Ascending aorta (tissue), 2 donors: ENCODE data around the gene RPS14. TPM values are rescaled to one million over a fixed set of nuclear protein-coding genes. Genes with fewer than 3 reads are reported as not detected.

ENCODE experiments used
- DNase-seq, 2 donors: peaks; one replicate each; pipeline ENCODE4 v3.0.0-alpha.2; 2019; ENCODE audit warnings: low spot score in 2 of 2
- H3K27ac ChIP-seq, 2 donors: fragments of 200-600 bp; sonication (generic); one replicate each; pipeline ENCODE4 v1.5.1; 2016 to 2017; ENCODE audit warnings: mild to moderate bottlenecking in 1 of 2
- H3K27me3 ChIP-seq: fragments of 200-600 bp; sonication (generic); one replicate; pipeline ENCODE4 v1.5.1; 2017
- H3K36me3 ChIP-seq, 2 donors: fragments of 200-600 bp; sonication (generic); one replicate each; pipeline ENCODE4 v1.5.1; 2016
- H3K4me1 ChIP-seq, 2 donors: fragments of 200-600 bp; sonication (generic); one replicate each; pipeline ENCODE4 v1.5.1; 2016 to 2017; ENCODE audit warnings: mild to moderate bottlenecking in 1 of 2
- H3K4me3 ChIP-seq, 2 donors: fragments of 200-600 bp; sonication (generic); one replicate each; pipeline ENCODE4 v1.5.1; 2016 to 2017; ENCODE audit warnings: mild to moderate bottlenecking in 1 of 2
- H3K9me3 ChIP-seq, 2 donors: fragments of 200-600 bp; sonication (generic); one replicate each; pipeline ENCODE4 v1.5.1; 2016
- intact Hi-C: fragments of 100-400 bp; cut with DNase I; formaldehyde crosslinking; loops from one replicate; pipeline ENCODE4 v1.15.1; 2023
- total RNA-seq: library from RNA; depleted of rRNA; stranded (reverse); fragments of >200 nt; gene quantifications from one replicate; pipeline ENCODE4 v1.1.0, GENCODE V29; 2016
- TF ChIP-seq, protein P1 (sequence below), 3 experiments: fragments of 200-600 bp in 2 of 3; fragments of 450-650 bp in 1 of 3; sonication (generic) in 2 of 3; IDR thresholded peaks; one replicate each; pipeline ENCODE4 v1.5.1; 2016 to 2019; ENCODE audit warnings: antibody characterized with exemption in 3 of 3, mild to moderate bottlenecking in 1 of 3, moderate library complexity in 1 of 3

The RPS14 gene
- total RNA-seq, 1 donor from 2014 or later = 1,928 TPM

DNA sequence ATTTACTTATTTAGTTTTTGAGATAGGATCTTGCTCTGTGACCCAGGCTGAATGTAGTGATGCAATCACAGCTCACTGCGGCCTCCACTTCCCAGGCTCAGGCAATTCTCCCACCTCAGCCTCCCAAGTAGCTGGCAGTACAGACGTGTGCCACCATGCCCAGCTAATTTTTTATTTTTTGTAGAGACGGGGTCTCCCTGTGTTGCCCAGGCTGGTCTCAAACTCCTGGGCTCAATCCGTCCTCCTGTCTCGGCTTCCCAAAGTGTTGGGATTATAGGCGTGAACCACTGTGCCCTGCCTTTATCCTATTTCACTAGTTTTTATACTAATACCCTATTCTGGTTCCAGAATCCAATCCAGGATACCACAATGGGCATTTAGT is 6.8 kb downstream of the RPS14 start:
- H3K36me3 ChIP-seq = peaks cover 46 to 48% of the 10 kb centered on the region in 2 donors

DNA sequence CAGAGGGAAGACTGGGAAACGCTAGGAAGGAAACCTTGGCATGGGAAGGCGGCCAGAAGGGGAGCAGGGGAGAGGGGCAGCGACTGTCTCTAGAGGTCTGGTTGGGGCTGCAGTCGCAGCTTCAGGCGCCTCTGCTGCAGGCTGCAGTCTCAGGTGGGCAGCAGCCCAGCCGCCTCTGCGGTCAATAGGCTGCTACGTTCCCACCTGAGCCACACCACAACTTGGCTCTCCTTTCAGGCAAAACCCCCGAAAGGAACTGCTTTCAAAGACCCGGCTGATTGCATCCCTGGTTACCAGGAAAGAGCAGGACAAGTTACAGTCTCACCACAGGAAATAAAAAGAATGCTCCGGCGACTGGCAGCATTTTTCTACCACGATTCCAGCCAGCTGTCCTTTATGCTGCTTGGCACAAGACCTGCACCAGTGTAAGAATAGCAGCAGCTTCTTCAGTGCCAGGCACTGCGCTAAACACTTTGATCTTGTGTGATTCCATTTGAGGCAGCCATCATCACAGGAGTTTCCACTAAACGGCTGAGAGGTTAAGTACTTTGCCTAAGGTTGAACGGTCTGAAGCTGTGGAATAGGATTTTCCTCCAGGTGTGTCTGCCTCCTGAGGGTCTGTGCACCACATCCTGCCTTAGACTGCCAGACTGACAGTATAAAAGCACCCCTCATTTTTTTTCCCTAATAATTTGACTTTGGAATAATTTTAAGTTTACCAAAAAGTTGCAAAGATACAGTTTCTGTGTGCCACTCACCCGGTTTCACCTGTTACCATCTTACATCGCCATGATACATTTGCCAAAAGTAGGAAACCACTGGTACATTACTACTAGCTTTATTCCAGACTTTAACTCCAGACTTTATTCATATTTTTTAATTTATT is 7.5 kb downstream of the RPS14 start:
- Histone ChIP-seq H3K9me3 (no peaks in the 10 kb centered on the region), H3K36me3 (peaks cover 40 to 41% of the 10 kb centered on the region in 2 donors), H3K27me3 (no peaks in the 10 kb centered on the region), H3K4me3 (no peak overlapping the region), H3K27ac (no peak overlapping the region), H3K4me1 (no peaks in the 10 kb centered on the region)
- intact Hi-C loops = no loop called here
- TF ChIP-seq, protein P1, sequence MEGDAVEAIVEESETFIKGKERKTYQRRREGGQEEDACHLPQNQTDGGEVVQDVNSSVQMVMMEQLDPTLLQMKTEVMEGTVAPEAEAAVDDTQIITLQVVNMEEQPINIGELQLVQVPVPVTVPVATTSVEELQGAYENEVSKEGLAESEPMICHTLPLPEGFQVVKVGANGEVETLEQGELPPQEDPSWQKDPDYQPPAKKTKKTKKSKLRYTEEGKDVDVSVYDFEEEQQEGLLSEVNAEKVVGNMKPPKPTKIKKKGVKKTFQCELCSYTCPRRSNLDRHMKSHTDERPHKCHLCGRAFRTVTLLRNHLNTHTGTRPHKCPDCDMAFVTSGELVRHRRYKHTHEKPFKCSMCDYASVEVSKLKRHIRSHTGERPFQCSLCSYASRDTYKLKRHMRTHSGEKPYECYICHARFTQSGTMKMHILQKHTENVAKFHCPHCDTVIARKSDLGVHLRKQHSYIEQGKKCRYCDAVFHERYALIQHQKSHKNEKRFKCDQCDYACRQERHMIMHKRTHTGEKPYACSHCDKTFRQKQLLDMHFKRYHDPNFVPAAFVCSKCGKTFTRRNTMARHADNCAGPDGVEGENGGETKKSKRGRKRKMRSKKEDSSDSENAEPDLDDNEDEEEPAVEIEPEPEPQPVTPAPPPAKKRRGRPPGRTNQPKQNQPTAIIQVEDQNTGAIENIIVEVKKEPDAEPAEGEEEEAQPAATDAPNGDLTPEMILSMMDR (IDR thresholded peaks at IDR 0.05) = no peak
- no peak for DNase-seq

More for the DNA sequence above, 6.8 kb downstream of the RPS14 start:
- intact Hi-C loops = no loop called here
- Histone ChIP-seq H3K9me3 (no peaks in the 10 kb centered on the region), H3K4me3 (no peak overlapping the region), H3K27me3 (no peaks in the 10 kb centered on the region), H3K4me1 (peaks cover under 1% of the 10 kb centered on the region in 2 donors), H3K27ac (no peak overlapping the region)
- TF ChIP-seq, protein P1 (IDR thresholded peaks at IDR 0.05) = no peak
- DNase-seq = no peak

DNA sequence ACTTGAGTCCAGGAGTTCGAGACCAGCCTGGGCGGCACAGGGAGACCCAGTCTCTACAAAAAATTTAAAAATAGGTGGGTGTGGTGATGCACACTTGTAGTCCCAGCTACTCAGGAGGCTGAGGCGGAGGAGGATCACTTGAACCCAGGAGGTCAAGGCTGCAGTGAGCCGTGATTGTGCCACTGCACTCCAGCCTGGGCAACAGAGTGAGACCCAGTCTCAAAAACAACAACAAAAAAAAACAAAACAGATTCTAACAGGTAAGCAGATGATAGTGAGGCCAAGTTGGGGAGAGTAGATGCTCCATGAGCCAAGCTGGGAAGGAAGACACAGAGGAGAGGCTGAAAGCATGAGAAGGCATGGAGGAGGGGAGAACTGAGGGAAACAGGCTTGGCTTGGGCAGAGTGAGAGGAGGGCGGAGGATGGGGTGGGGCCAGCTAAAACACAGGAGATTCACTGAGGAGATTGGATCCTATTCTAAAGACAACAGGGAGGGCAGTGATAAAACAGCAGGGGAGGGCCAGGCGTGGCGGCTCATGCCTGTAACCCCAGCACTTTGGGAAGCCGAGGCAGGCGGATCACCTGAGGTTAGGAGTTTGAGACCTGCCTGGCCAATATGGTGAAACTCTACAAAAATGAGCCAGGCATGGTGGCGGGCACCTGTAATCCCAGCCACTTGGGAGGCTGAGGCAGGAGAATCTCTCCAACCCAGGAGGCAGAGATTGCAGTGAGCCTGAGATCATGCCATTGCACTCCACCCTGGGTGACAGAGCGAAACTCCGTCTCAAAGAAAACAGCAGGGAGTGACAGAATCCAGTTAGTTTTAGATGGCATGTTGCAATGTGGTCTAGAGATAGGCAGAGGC is 8.4 kb downstream of the RPS14 start:
- H3K27me3 ChIP-seq = no peaks in the 10 kb centered on the region
- DNase-seq = no peak
- peaks cover 0 to 3% of the 10 kb centered on the region in 2 donors for H3K4me1 ChIP-seq
- TF ChIP-seq, protein P1 (IDR thresholded peaks at IDR 0.05) = no peak
- intact Hi-C loops = no loop called here
- H3K4me3 ChIP-seq = no peak overlapping the region
- H3K27ac ChIP-seq = no peak overlapping the region
- H3K9me3 ChIP-seq = no peaks in the 10 kb centered on the region
- H3K36me3 ChIP-seq = peaks cover 31 to 33% of the 10 kb centered on the region in 2 donors

DNA sequence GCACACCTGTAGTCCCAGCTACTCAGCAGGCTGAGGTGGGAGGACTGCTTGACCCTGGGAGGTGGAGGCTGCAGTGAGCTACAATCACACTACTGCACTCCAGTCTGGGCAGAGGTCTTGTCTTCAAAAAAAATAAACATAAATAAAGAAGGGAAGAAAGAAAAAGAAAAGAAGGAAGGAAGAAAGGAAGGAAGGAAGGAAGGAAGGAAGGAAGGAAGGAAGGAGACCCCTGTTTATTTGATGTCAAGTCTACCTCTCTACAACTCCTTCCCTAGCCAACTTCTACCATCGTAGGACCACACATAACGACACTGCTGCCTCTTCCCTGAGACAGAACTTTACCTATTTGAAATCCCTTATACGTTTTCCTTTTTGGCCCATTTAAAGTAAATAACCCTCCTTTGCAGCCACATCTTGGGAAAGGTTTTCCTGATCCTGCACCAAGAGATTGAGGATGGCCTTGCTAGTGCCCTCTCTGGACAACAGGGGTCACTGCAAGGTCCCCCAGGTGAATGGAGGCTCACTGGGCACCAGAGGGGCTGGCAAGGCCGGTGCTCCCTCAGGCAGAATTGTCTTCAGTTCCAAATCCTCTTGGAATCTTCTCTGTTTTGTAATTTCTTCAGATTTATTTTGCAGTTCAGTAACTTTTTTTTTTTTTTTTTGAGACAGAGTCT is 10.5 kb downstream of the RPS14 start:
- TF ChIP-seq, protein P1 (IDR thresholded peaks at IDR 0.05) = peak in 2 of 3 experiments; percentile 50 to 54

DNA sequence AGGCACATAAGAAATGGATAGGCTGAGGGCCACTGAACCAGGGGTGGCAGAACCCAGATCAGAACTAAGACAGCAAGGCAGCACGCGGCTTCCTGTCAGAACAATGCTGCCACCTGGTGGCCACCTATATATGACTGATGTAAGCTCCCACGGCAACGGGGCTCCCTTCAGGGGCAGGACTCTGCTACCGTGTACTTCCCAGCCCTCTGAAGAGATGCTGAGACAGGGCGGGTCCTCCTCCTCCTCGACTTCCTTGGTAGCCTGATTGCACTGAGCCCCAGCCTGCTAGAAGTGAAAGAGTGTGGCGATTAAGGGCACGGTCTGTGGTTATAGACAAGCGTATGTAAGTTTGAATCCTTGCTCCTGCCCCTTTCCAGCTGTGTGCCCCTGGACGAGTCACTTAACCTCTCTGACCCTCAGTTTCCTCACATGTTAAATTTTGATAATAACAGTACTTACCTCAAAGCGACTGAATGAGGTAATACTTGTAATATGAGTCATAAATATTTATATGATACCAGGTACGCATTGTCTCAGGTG is 13.3 kb downstream of the RPS14 start:
- intact Hi-C loops = loop anchor here (5.0 kb wide), 2 partner anchors 39 to 79 kb away; partner anchors contain the start of gene TCOF1
- H3K36me3 ChIP-seq = peaks cover 0 to 3% of the 10 kb centered on the region in 2 donors
- H3K4me1 ChIP-seq = peaks cover 0 to 3% of the 10 kb centered on the region in 2 donors
- H3K4me3 ChIP-seq = peak overlapping the region in 1 of 2 donors; percentile 29
- no peaks in the 10 kb centered on the region for H3K27me3 ChIP-seq
- no peaks in the 10 kb centered on the region for H3K9me3 ChIP-seq
- DNase-seq = peak; percentile 40 to 95
- no peak overlapping the region for H3K27ac ChIP-seq
- TF ChIP-seq, protein P1 (IDR thresholded peaks at IDR 0.05) = peak; percentile 72 to 89 (median 77)

More for the DNA sequence above, 10.5 kb downstream of the RPS14 start:
- no peaks in the 10 kb centered on the region for H3K9me3 ChIP-seq
- H3K4me3 ChIP-seq = no peak overlapping the region
- peaks cover 0 to 3% of the 10 kb centered on the region in 2 donors for H3K4me1 ChIP-seq
- no peaks in the 10 kb centered on the region for H3K27me3 ChIP-seq
- DNase-seq = no peak
- no peak overlapping the region for H3K27ac ChIP-seq
- intact Hi-C loops = loop anchor here (5.0 kb wide), 2 partner anchors 42 to 82 kb away; partner anchors contain the start of gene TCOF1
- peaks cover 9 to 11% of the 10 kb centered on the region in 2 donors for H3K36me3 ChIP-seq
